WTC11 (cell line): Measurements from ENCODE around the gene GNB2. TPM values are rescaled to one million over a fixed set of nuclear protein-coding genes. Genes with fewer than 3 reads are reported as not detected.

ENCODE experiments used
- ATAC-seq: fragments of 200-7000 bp; cut with Tn5 transposase; 2 replicates; pipeline ENCODE4 v1.10.0; 2021; ENCODE audit warnings: mild to moderate bottlenecking, moderate library complexity
- CTCF ChIA-PET: fragments of 300-600 bp; sonication (Branson Sonifier 250); formaldehyde crosslinking; loops from one replicate; lab custom pipeline; 2021; ENCODE audit warnings: antibody characterized with exemption; lab: Charles Lee
- POLR2A ChIA-PET: fragments of 350-600 bp; sonication (Branson Sonifier 250); formaldehyde crosslinking; loops from one replicate; lab custom pipeline; 2021; ENCODE audit warnings: antibody characterized with exemption; lab: Charles Lee
- DNase-seq: peaks from one replicate; pipeline ENCODE4 v3.0.0; 2021; ENCODE audit warnings: low spot score
- H3K27ac Mint-ChIP-seq: 2 replicates; pipeline ENCODE4 v1.8.0; 2021; ENCODE audit warnings: mixed read lengths
- H3K27me3 Mint-ChIP-seq: 2 replicates; pipeline ENCODE4 v1.8.0; 2021; ENCODE audit warnings: low read depth, mild to moderate bottlenecking, moderate library complexity, mixed read lengths
- H3K36me3 Mint-ChIP-seq: 2 replicates; pipeline ENCODE4 v1.8.0; 2021; ENCODE audit warnings: mixed read lengths
- H3K4me1 Mint-ChIP-seq: 2 replicates; pipeline ENCODE4 v1.8.0; 2022; ENCODE audit warnings: mixed read lengths
- H3K4me3 Mint-ChIP-seq: 2 replicates; pipeline ENCODE4 v1.8.0; 2021; ENCODE audit warnings: mild to moderate bottlenecking, moderate library complexity, mixed read lengths
- H3K9me3 Mint-ChIP-seq: 2 replicates; pipeline ENCODE4 v1.8.0; 2021; ENCODE audit warnings: mixed read lengths
- CBFB ChIP-seq: sonication (generic); formaldehyde crosslinking; IDR thresholded peaks from 2 replicates; pipeline ENCODE4 v1.8.1; 2022; ENCODE audit warnings: mild to moderate bottlenecking, low read depth, missing genetic modification reagents
- ELF4 ChIP-seq: sonication (generic); formaldehyde crosslinking; IDR thresholded peaks from 2 replicates; pipeline ENCODE4 v1.8.1; 2022; ENCODE audit warnings: low read depth, mild to moderate bottlenecking, moderate library complexity, missing genetic modification reagents
- EMX1 ChIP-seq: fragments of 250-450 bp; sonication (Bioruptor Pico); IDR thresholded peaks from 2 replicates; pipeline ENCODE4 v1.8.0; 2021; ENCODE audit warnings: mild to moderate bottlenecking
- GRHL2 ChIP-seq: fragments of 250-450 bp; sonication (Bioruptor Pico); IDR thresholded peaks from 2 replicates; pipeline ENCODE4 v1.8.0; 2022; ENCODE audit warnings: mild to moderate bottlenecking, moderate library complexity; ENCODE audit not compliant: insufficient replicate concordance, severe bottlenecking
- GTF2I ChIP-seq: fragments of 250-450 bp; sonication (Bioruptor Pico); conservative IDR thresholded peaks from 2 replicates; pipeline ENCODE4 v1.4.0; 2021; ENCODE audit warnings: mild to moderate bottlenecking
- NFATC4 ChIP-seq: fragments of 250-450 bp; sonication (Bioruptor Pico); IDR thresholded peaks from 2 replicates; pipeline ENCODE4 v1.9.0; 2021; ENCODE audit warnings: mild to moderate bottlenecking
- NFE2L1 ChIP-seq: sonication (generic); formaldehyde crosslinking; IDR thresholded peaks from 2 replicates; pipeline ENCODE4 v1.8.1; 2023; ENCODE audit warnings: missing genetic modification reagents
- NR3C1 ChIP-seq: sonication (generic); formaldehyde crosslinking; conservative IDR thresholded peaks from 2 replicates; pipeline ENCODE4 v1.8.1; 2023; ENCODE audit warnings: low read depth, mild to moderate bottlenecking, missing genetic modification reagents
- SMAD4 ChIP-seq: sonication (generic); formaldehyde crosslinking; IDR thresholded peaks from 2 replicates; pipeline ENCODE4 v1.8.0; 2022; ENCODE audit warnings: mild to moderate bottlenecking, missing genetic modification reagents
- ZNF121 ChIP-seq: sonication (generic); formaldehyde crosslinking; IDR thresholded peaks from 2 replicates; pipeline ENCODE4 v1.8.0; 2023; ENCODE audit warnings: missing genetic modification reagents
- ZNF416 ChIP-seq: fragments of 250-450 bp; sonication (Bioruptor Pico); IDR thresholded peaks from 2 replicates; pipeline ENCODE4 v1.9.0; 2021; ENCODE audit warnings: mild to moderate bottlenecking, inconsistent platforms
- total RNA-seq: library from RNA; stranded (reverse); gene quantifications from 3 replicates; pipeline ENCODE4 v1.2.3, GENCODE V29; 2021
- TF ChIP-seq, protein P1 (sequence below): sonication (generic); formaldehyde crosslinking; IDR thresholded peaks from 2 replicates; pipeline ENCODE4 v1.8.0; 2023; ENCODE audit warnings: missing genetic modification reagents
- TF ChIP-seq, protein P2 (sequence below): sonication (generic); formaldehyde crosslinking; IDR thresholded peaks from 2 replicates; pipeline ENCODE4 v1.8.1; 2022; ENCODE audit warnings: mild to moderate bottlenecking, missing genetic modification reagents, moderate library complexity, borderline replicate concordance
- TF ChIP-seq, protein P3 (sequence below): sonication (generic); formaldehyde crosslinking; IDR thresholded peaks from 2 replicates; pipeline ENCODE4 v1.8.1; 2023; ENCODE audit warnings: mild to moderate bottlenecking, missing genetic modification reagents, moderate library complexity
- TF ChIP-seq, protein P4 (sequence below): fragments of 250-450 bp; sonication (Bioruptor Pico); IDR thresholded peaks from 2 replicates; pipeline ENCODE4 v2.1.2; 2022; ENCODE audit warnings: mild to moderate bottlenecking, moderate library complexity
- TF ChIP-seq, protein P5 (sequence below): fragments of 250-450 bp; sonication (Bioruptor Pico); IDR thresholded peaks from 2 replicates; pipeline ENCODE4 v1.8.0; 2021; ENCODE audit warnings: mild to moderate bottlenecking
- TF ChIP-seq, protein P6 (sequence below): fragments of 250-450 bp; sonication (Bioruptor Pico); IDR thresholded peaks from 2 replicates; pipeline ENCODE4 v1.9.0; 2021; ENCODE audit warnings: moderate library complexity, mild to moderate bottlenecking, inconsistent platforms, borderline replicate concordance
- TF ChIP-seq, protein P7 (sequence below): sonication (generic); formaldehyde crosslinking; IDR thresholded peaks from 2 replicates; pipeline ENCODE4 v1.8.0; 2022; ENCODE audit warnings: missing genetic modification reagents
- TF ChIP-seq, protein P8 (sequence below): sonication (generic); formaldehyde crosslinking; IDR thresholded peaks from 2 replicates; pipeline ENCODE4 v1.8.1; 2022; ENCODE audit warnings: mild to moderate bottlenecking, moderate library complexity, missing genetic modification reagents
- TF ChIP-seq, protein P9 (sequence below): sonication (generic); formaldehyde crosslinking; conservative IDR thresholded peaks from 2 replicates; pipeline ENCODE4 v1.8.1; 2023; ENCODE audit warnings: mild to moderate bottlenecking, low read depth, missing genetic modification reagents, moderate library complexity

The GNB2 gene
- total RNA-seq, 1 experiment from 2014 or later: 194 TPM

DNA sequence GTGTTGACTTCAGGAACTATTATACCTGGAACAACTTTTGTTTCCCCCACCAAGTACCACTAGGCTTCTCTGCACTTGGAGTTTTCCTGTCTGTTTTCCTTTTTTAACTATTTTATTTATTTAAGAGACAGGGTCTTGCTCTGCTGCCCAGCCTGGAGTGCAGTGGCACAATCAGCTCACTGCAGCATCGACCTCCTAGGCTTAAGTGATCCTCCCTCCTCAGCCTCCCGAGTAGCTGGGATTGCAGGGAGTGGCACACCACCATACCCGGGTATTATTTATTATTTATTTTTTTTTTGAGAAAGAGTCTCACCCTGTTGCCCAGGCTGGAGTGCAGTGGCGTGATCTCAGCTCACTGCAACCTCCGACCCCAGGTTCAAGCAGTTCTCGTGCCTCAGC, 22.6 kb downstream of the GNB2 start:
- ChIA-PET CTCF (interaction anchor here (1.1 to 8.5 kb wide), 6 partner anchors 7 to 156 kb away, joined by 4 to 108 read pairs (median 9); partner anchors contain the start of genes MOSPD3, POP7 and SLC12A9), POLR2A (interaction anchor here (5.4 kb wide), 1 partner anchor 10 kb away, joined by 30 read pairs; the partner anchor contains the start of gene POP7)
- Mint-ChIP-seq H3K36me3 (peaks cover 9% of the 10 kb centered on the region), H3K9me3 (no peaks in the 10 kb centered on the region), H3K4me1 (peaks cover 44% of the 10 kb centered on the region), H3K27ac (peak overlapping the region; percentile 93), H3K4me3 (peak overlapping the region; percentile 63), H3K27me3 (no peaks in the 10 kb centered on the region)
- TF ChIP-seq SMAD4 (CRISPR knock-in tag): no peak
- peak; percentile 98 for TF ChIP-seq ZNF121 (CRISPR knock-in tag)
- TF ChIP-seq ELF4 (CRISPR knock-in tag): no peak
- no peak for TF ChIP-seq ZNF416 (CRISPR knock-in tag)
- no peak for TF ChIP-seq EMX1 (CRISPR knock-in tag)
- TF ChIP-seq, protein P1, sequence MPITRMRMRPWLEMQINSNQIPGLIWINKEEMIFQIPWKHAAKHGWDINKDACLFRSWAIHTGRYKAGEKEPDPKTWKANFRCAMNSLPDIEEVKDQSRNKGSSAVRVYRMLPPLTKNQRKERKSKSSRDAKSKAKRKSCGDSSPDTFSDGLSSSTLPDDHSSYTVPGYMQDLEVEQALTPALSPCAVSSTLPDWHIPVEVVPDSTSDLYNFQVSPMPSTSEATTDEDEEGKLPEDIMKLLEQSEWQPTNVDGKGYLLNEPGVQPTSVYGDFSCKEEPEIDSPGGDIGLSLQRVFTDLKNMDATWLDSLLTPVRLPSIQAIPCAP (CRISPR knock-in tag): no peak
- no peak for TF ChIP-seq GRHL2 (CRISPR knock-in tag)
- TF ChIP-seq, protein P2, sequence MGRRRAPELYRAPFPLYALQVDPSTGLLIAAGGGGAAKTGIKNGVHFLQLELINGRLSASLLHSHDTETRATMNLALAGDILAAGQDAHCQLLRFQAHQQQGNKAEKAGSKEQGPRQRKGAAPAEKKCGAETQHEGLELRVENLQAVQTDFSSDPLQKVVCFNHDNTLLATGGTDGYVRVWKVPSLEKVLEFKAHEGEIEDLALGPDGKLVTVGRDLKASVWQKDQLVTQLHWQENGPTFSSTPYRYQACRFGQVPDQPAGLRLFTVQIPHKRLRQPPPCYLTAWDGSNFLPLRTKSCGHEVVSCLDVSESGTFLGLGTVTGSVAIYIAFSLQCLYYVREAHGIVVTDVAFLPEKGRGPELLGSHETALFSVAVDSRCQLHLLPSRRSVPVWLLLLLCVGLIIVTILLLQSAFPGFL (CRISPR knock-in tag): no peak
- TF ChIP-seq GTF2I (CRISPR knock-in tag): peak; percentile 91
- TF ChIP-seq, protein P3, sequence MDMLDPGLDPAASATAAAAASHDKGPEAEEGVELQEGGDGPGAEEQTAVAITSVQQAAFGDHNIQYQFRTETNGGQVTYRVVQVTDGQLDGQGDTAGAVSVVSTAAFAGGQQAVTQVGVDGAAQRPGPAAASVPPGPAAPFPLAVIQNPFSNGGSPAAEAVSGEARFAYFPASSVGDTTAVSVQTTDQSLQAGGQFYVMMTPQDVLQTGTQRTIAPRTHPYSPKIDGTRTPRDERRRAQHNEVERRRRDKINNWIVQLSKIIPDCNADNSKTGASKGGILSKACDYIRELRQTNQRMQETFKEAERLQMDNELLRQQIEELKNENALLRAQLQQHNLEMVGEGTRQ: no peak
- TF ChIP-seq NR3C1 (CRISPR knock-in tag): no peak
- no peak for TF ChIP-seq CBFB
- TF ChIP-seq, protein P4, sequence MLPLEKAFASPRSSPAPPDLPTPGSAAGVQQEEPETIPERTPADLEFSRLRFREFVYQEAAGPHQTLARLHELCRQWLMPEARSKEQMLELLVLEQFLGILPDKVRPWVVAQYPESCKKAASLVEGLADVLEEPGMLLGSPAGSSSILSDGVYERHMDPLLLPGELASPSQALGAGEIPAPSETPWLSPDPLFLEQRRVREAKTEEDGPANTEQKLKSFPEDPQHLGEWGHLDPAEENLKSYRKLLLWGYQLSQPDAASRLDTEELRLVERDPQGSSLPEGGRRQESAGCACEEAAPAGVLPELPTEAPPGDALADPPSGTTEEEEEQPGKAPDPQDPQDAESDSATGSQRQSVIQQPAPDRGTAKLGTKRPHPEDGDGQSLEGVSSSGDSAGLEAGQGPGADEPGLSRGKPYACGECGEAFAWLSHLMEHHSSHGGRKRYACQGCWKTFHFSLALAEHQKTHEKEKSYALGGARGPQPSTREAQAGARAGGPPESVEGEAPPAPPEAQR (CRISPR knock-in tag): no peak
- no peak for DNase-seq
- no peak for ATAC-seq

DNA sequence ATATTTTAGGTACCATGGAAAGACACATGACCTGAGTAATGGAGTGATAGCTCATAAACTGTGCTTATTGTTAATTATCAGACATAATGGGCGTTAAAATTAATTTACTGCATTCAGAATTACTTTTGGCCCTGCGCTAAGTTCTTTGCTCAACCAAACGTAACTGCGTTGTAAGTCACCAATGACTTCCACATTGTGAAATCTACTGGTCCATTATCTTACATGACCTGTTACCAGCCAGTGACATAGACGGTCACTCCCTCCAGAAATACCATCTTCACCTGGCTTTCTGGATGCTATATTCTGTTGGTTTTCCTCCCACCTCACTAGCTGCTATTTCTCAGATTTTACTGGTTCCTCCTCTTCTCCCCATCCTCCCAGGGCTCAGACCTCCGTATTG, 25.5 kb downstream of the GNB2 start:
- Mint-ChIP-seq H3K27me3 (no peaks in the 10 kb centered on the region), H3K4me3 (no peak overlapping the region), H3K9me3 (no peaks in the 10 kb centered on the region), H3K36me3 (no peaks in the 10 kb centered on the region), H3K4me1 (peaks cover 24% of the 10 kb centered on the region), H3K27ac (no peak overlapping the region)
- ATAC-seq: no peak
- ChIA-PET POLR2A (no interaction called here), CTCF (interaction anchor here (0.7 to 1.3 kb wide), 3 partner anchors 26 to 68 kb away, joined by 4 to 7 read pairs (median 4); no protein-coding TSS in a partner anchor)
- DNase-seq: no peak
- TF ChIP-seq, protein P5, sequence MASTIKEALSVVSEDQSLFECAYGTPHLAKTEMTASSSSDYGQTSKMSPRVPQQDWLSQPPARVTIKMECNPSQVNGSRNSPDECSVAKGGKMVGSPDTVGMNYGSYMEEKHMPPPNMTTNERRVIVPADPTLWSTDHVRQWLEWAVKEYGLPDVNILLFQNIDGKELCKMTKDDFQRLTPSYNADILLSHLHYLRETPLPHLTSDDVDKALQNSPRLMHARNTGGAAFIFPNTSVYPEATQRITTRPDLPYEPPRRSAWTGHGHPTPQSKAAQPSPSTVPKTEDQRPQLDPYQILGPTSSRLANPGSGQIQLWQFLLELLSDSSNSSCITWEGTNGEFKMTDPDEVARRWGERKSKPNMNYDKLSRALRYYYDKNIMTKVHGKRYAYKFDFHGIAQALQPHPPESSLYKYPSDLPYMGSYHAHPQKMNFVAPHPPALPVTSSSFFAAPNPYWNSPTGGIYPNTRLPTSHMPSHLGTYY: no peak
- TF ChIP-seq, protein P6, sequence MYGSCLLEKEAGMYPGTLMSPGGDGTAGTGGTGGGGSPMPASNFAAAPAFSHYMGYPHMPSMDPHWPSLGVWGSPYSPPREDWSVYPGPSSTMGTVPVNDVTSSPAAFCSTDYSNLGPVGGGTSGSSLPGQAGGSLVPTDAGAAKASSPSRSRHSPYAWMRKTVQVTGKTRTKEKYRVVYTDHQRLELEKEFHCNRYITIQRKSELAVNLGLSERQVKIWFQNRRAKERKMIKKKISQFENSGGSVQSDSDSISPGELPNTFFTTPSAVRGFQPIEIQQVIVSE: no peak
- TF ChIP-seq, protein P7, sequence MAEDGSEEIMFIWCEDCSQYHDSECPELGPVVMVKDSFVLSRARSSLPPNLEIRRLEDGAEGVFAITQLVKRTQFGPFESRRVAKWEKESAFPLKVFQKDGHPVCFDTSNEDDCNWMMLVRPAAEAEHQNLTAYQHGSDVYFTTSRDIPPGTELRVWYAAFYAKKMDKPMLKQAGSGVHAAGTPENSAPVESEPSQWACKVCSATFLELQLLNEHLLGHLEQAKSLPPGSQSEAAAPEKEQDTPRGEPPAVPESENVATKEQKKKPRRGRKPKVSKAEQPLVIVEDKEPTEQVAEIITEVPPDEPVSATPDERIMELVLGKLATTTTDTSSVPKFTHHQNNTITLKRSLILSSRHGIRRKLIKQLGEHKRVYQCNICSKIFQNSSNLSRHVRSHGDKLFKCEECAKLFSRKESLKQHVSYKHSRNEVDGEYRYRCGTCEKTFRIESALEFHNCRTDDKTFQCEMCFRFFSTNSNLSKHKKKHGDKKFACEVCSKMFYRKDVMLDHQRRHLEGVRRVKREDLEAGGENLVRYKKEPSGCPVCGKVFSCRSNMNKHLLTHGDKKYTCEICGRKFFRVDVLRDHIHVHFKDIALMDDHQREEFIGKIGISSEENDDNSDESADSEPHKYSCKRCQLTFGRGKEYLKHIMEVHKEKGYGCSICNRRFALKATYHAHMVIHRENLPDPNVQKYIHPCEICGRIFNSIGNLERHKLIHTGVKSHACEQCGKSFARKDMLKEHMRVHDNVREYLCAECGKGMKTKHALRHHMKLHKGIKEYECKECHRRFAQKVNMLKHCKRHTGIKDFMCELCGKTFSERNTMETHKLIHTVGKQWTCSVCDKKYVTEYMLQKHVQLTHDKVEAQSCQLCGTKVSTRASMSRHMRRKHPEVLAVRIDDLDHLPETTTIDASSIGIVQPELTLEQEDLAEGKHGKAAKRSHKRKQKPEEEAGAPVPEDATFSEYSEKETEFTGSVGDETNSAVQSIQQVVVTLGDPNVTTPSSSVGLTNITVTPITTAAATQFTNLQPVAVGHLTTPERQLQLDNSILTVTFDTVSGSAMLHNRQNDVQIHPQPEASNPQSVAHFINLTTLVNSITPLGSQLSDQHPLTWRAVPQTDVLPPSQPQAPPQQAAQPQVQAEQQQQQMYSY: no peak
- TF ChIP-seq, protein P4 (CRISPR knock-in tag): no peak
- TF ChIP-seq, protein P8, sequence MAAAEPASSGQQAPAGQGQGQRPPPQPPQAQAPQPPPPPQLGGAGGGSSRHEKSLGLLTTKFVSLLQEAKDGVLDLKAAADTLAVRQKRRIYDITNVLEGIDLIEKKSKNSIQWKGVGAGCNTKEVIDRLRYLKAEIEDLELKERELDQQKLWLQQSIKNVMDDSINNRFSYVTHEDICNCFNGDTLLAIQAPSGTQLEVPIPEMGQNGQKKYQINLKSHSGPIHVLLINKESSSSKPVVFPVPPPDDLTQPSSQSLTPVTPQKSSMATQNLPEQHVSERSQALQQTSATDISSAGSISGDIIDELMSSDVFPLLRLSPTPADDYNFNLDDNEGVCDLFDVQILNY: no peak
- TF ChIP-seq, protein P9, sequence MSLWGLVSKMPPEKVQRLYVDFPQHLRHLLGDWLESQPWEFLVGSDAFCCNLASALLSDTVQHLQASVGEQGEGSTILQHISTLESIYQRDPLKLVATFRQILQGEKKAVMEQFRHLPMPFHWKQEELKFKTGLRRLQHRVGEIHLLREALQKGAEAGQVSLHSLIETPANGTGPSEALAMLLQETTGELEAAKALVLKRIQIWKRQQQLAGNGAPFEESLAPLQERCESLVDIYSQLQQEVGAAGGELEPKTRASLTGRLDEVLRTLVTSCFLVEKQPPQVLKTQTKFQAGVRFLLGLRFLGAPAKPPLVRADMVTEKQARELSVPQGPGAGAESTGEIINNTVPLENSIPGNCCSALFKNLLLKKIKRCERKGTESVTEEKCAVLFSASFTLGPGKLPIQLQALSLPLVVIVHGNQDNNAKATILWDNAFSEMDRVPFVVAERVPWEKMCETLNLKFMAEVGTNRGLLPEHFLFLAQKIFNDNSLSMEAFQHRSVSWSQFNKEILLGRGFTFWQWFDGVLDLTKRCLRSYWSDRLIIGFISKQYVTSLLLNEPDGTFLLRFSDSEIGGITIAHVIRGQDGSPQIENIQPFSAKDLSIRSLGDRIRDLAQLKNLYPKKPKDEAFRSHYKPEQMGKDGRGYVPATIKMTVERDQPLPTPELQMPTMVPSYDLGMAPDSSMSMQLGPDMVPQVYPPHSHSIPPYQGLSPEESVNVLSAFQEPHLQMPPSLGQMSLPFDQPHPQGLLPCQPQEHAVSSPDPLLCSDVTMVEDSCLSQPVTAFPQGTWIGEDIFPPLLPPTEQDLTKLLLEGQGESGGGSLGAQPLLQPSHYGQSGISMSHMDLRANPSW: no peak
- TF ChIP-seq NFE2L1 (CRISPR knock-in tag) (no peak), NFATC4 (no peak)
